HepG2 (cell line): ENCODE measurements around the gene PNPLA2. TPM values are rescaled to one million over a fixed set of nuclear protein-coding genes. Genes with fewer than 3 reads are reported as not detected.

ENCODE experiments used
- AHR ChIP-seq: IDR thresholded peaks from 2 replicates; pipeline ENCODE4 v1.6.1; 2018; ENCODE audit warnings: missing genetic modification reagents, missing compliant biosample characterization
- FUBP1 ChIP-seq: sonication (generic); formaldehyde crosslinking; IDR thresholded peaks from 2 replicates; pipeline ENCODE4 v1.5.1; 2020; ENCODE audit warnings: missing genetic modification reagents, mild to moderate bottlenecking, borderline replicate concordance
- HES4 ChIP-seq: sonication (generic); formaldehyde crosslinking; IDR thresholded peaks from 2 replicates; pipeline ENCODE4 v1.9.0; 2021; ENCODE audit warnings: mild to moderate bottlenecking, missing genetic modification reagents, borderline replicate concordance
- HMG20B ChIP-seq: conservative IDR thresholded peaks from 2 replicates; pipeline ENCODE4 v1.6.1; 2016; ENCODE audit warnings: missing genetic modification reagents, missing compliant biosample characterization
- MAZ ChIP-seq, 2 experiments: sonication (generic) in 1 of 2; formaldehyde crosslinking in 1 of 2; IDR thresholded peaks; 2 replicates each; pipeline versions ENCODE4 v1.5.0 to v1.6.1; 2012 to 2020; ENCODE audit warnings: low read depth in 2 of 2, mild to moderate bottlenecking in 2 of 2, borderline replicate concordance in 1 of 2, improper control_type of control experiment in 1 of 2, low read length in 1 of 2, missing genetic modification reagents in 1 of 2, moderate library complexity in 1 of 2
- MBNL3 ChIP-seq: fragments of 250-450 bp; sonication (Bioruptor Pico); conservative IDR thresholded peaks from 2 replicates; pipeline ENCODE4 v1.8.0; 2022; ENCODE audit warnings: mild to moderate bottlenecking, inconsistent platforms
- MED1 ChIP-seq: sonication (generic); formaldehyde crosslinking; IDR thresholded peaks from 2 replicates; pipeline ENCODE4 v1.4.0; 2020; ENCODE audit warnings: missing genetic modification reagents
- MYC ChIP-seq: sonication (generic); formaldehyde crosslinking; IDR thresholded peaks from 2 replicates; pipeline ENCODE4 v1.9.0; 2021; ENCODE audit warnings: missing genetic modification reagents, borderline replicate concordance
- RARA ChIP-seq: IDR thresholded peaks from 2 replicates; pipeline ENCODE4 v1.6.1; 2016; ENCODE audit warnings: missing genetic modification reagents, missing compliant biosample characterization
- ZBTB4 ChIP-seq: sonication (generic); formaldehyde crosslinking; IDR thresholded peaks from 2 replicates; pipeline ENCODE4 v1.4.0; 2020; ENCODE audit warnings: missing genetic modification reagents, mild to moderate bottlenecking, borderline replicate concordance
- ZBTB8A ChIP-seq: sonication (generic); formaldehyde crosslinking; IDR thresholded peaks from 2 replicates; pipeline ENCODE4 v1.4.0; 2020; ENCODE audit warnings: mild to moderate bottlenecking, low read depth, missing genetic modification reagents, borderline replicate concordance
- ZFY ChIP-seq: sonication (generic); formaldehyde crosslinking; IDR thresholded peaks from 2 replicates; pipeline ENCODE4 v1.4.0; 2020; ENCODE audit warnings: missing genetic modification reagents
- ZNF225 ChIP-seq: sonication (generic); formaldehyde crosslinking; IDR thresholded peaks from 2 replicates; pipeline ENCODE4 v1.4.0; 2020; ENCODE audit warnings: mild to moderate bottlenecking, missing genetic modification reagents
- polyA plus RNA-seq, 8 experiments: library from polyadenylated mRNA; depleted of rRNA in 3 of 8; stranded (reverse) in 7 of 8; unstranded in 1 of 8; fragments of >200 nt; fragmentation: Illumina TruSeq in 4 of 8; extraction: Trizol in 4 of 8; gene quantifications; 2 replicates each; pipeline versions ENCODE4 v1.2.1 to v1.2.3, GENCODE V29; 2011 to 2016; ENCODE audit warnings: low read depth in 4 of 8, missing spikeins in 1 of 8, mixed read lengths in 1 of 8; ENCODE audit not compliant: insufficient read depth in 1 of 8
- total RNA-seq, 5 experiments: library from RNA; depleted of rRNA; stranded (reverse); fragments of >200 nt; fragmentation: Illumina TruSeq; extraction: Trizol; gene quantifications; 2 replicates each; pipeline ENCODE4 v1.2.3, GENCODE V29; 2016; ENCODE audit warnings: low read depth in 1 of 5
- TF ChIP-seq, protein P1 (sequence below): sonication (generic); formaldehyde crosslinking; IDR thresholded peaks from 2 replicates; pipeline ENCODE4 v1.4.0; 2020; ENCODE audit warnings: missing genetic modification reagents
- TF ChIP-seq, protein P2 (sequence below): sonication (generic); formaldehyde crosslinking; IDR thresholded peaks from 2 replicates; pipeline ENCODE4 v1.4.0; 2020; ENCODE audit warnings: missing genetic modification reagents, mild to moderate bottlenecking, borderline replicate concordance
- TF ChIP-seq, protein P3 (sequence below): sonication (generic); formaldehyde crosslinking; IDR thresholded peaks from 2 replicates; pipeline ENCODE4 v1.4.0; 2020; ENCODE audit warnings: mild to moderate bottlenecking, missing genetic modification reagents
- TF ChIP-seq, protein P4 (sequence below): sonication (generic); formaldehyde crosslinking; IDR thresholded peaks from 2 replicates; pipeline ENCODE4 v1.5.1; 2020; ENCODE audit warnings: missing genetic modification reagents, mild to moderate bottlenecking, borderline replicate concordance

Gene PNPLA2
- total and polyA plus RNA-seq, 2 of the 13 experiments (the other 11 are each of a cell fraction or from before 2014, with no cell fraction given) = 10.5 to 43.2 TPM

DNA sequence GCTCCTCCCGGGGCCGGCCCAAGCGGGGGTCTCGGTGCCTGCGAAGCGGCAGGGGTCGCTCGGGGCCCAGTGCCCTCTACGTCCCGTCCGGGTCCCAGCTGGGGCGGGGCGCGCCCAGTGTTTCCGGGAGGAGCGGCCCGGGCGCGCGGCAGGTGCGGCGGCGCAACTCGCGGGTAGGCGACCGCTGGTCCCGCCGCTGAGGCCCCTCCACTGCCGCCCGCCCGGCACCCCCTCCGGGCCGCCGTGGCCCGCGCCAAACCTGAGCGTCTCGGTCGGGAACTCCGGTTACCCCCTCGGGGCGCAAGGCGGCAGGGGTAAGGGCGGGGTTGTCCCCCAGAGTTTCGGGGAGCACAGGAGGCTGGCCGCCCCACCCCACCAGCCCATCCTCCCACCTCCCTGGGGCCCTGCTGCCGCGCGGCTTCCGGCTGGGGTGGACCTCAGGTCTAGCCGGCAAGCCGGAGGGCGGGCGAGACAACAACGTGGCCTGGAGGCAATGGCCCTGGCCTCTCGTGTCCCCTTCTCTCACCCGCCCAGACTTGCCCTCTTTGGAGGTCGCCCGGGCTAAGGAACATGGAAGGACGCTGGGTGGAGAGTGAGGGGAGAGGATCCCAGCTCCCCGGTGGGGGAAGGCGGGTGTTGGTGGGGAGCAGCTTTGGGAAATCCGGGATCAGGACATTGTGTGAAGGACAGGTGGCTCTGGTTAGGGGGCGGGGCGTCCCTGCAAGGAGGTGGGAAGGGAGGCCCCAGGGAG, 8.6 kb downstream of the PNPLA2 start (continued):
- TF ChIP-seq MBNL3 (no peak), ZNF225 (CRISPR knock-in tag) (peak; percentile 73; the same call in 1 of the 2 replicates), ZFY (peak; percentile 87), RARA (CRISPR knock-in tag) (peak; percentile 43), ZBTB8A (CRISPR knock-in tag) (no peak), MAZ (IDR thresholded peaks at IDR 0.05; ENCODE audit: borderline replicate concordance, low read depth, low read length) (no peak), MAZ (CRISPR knock-in tag; IDR thresholded peaks at IDR 0.05; ENCODE audit: low read depth) (0 out of 2 replicates have a peak, but pooled peaks have one; percentile 47), ZBTB4 (CRISPR knock-in tag) (peak; percentile 49; the same call in 1 of the 2 replicates), MYC (CRISPR knock-in tag) (peak; percentile 85), HMG20B (CRISPR knock-in tag) (peak; percentile 45; the same call in 1 of the 2 replicates), HES4 (CRISPR knock-in tag) (peak; percentile 55; the same call in 1 of the 2 replicates), FUBP1 (0 out of 2 replicates have a peak, but pooled peaks have one; percentile 26), AHR (peak; percentile 37; the same call in 1 of the 2 replicates), MED1 (peak; percentile 49)
- TF ChIP-seq, protein P1, sequence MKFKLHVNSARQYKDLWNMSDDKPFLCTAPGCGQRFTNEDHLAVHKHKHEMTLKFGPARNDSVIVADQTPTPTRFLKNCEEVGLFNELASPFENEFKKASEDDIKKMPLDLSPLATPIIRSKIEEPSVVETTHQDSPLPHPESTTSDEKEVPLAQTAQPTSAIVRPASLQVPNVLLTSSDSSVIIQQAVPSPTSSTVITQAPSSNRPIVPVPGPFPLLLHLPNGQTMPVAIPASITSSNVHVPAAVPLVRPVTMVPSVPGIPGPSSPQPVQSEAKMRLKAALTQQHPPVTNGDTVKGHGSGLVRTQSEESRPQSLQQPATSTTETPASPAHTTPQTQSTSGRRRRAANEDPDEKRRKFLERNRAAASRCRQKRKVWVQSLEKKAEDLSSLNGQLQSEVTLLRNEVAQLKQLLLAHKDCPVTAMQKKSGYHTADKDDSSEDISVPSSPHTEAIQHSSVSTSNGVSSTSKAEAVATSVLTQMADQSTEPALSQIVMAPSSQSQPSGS = peak; percentile 12; the same call in 1 of the 2 replicates
- TF ChIP-seq, protein P2, sequence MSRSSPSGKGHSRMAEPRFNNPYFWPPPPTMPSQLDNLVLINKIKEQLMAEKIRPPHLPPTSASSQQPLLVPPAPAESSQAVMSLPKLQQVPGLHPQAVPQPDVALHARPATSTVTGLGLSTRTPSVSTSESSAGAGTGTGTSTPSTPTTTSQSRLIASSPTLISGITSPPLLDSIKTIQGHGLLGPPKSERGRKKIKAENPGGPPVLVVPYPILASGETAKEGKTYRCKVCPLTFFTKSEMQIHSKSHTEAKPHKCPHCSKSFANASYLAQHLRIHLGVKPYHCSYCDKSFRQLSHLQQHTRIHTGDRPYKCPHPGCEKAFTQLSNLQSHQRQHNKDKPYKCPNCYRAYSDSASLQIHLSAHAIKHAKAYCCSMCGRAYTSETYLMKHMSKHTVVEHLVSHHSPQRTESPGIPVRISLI = peak; percentile 8; the same call in 1 of the 2 replicates
- TF ChIP-seq, protein P3, sequence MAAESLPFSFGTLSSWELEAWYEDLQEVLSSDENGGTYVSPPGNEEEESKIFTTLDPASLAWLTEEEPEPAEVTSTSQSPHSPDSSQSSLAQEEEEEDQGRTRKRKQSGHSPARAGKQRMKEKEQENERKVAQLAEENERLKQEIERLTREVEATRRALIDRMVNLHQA = no peak
- TF ChIP-seq, protein P4, sequence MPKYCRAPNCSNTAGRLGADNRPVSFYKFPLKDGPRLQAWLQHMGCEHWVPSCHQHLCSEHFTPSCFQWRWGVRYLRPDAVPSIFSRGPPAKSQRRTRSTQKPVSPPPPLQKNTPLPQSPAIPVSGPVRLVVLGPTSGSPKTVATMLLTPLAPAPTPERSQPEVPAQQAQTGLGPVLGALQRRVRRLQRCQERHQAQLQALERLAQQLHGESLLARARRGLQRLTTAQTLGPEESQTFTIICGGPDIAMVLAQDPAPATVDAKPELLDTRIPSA (CRISPR knock-in tag) = no peak
